Measurements from ENCODE around the gene GET4.

DNA sequence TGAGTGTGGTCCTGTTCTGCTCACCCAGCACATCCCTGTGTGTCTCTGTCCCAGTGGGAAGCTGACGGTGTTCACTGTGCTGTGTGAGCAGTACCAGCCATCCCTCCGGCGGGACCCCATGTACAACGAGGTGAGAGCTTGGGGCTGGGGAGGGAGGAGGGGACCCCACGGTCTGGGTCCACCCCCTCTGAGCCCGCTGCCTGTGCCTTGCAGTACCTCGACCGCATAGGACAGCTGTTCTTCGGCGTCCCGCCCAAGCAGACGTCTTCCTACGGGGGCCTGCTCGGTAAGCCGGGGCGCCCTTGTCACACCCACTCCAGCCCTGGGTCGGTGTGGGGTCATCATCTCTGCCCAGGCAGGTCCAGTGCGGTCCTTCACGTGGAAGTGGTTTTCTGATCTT is 17.3 kb downstream of the GET4 start:
- no peak for TF ChIP-seq CTCF (IDR thresholded peaks at IDR 0.05)
- no peak for TF ChIP-seq POLR2A (IDR thresholded peaks at IDR 0.05)

All from right lobe of liver (tissue), 4 donors.